ENCODE measurements around the gene PLCB4. TPM values are rescaled to one million over a fixed set of nuclear protein-coding genes. Genes with fewer than 3 reads are reported as not detected.

PLCB4 gene
- polyA plus RNA-seq, 1 of the 3 experiments (the other 2 are of a cell fraction), result 5.5 TPM

GRCh38 chr20:9092113-9092512 lies 23.2 kb downstream of the PLCB4 start:
- TF ChIP-seq RAD21 (IDR thresholded peaks at IDR 0.05; ENCODE audit: low read length) (no peak), SIN3A (IDR thresholded peaks at IDR 0.05; ENCODE audit: borderline replicate concordance, low read depth, low read length) (no peak), TEAD4 (IDR thresholded peaks at IDR 0.05; ENCODE audit: borderline replicate concordance, insufficient read depth) (no peak), RXRA (IDR thresholded peaks at IDR 0.05; ENCODE audit: borderline replicate concordance, low read depth) (no peak), ZBTB33 (IDR thresholded peaks at IDR 0.05; ENCODE audit: borderline replicate concordance, low read depth) (no peak), MXI1 (IDR thresholded peaks at IDR 0.05; ENCODE audit: low read depth, low read length) (no peak), GABPA (IDR thresholded peaks at IDR 0.05; ENCODE audit: low read depth) (no peak), RFX5 (IDR thresholded peaks at IDR 0.05; ENCODE audit: low read length) (no peak), POLR2AphosphoS5 (IDR thresholded peaks at IDR 0.05; ENCODE audit: low read depth, low read length) (no peak), PBX3 (IDR thresholded peaks at IDR 0.05) (no peak), CHD2 (IDR thresholded peaks at IDR 0.05; ENCODE audit: low read length, partially characterized antibody) (no peak), YY1 (IDR thresholded peaks at IDR 0.05; ENCODE audit: low read depth) (no peak), EZH2phosphoT487 (IDR thresholded peaks at IDR 0.05; ENCODE audit: borderline replicate concordance, low read depth) (no peak), TAF1 (IDR thresholded peaks at IDR 0.05; ENCODE audit: borderline replicate concordance, low read depth, low read length) (no peak), NFIC (IDR thresholded peaks at IDR 0.05; ENCODE audit: borderline replicate concordance) (no peak), EP300 (IDR thresholded peaks at IDR 0.05; ENCODE audit: borderline replicate concordance in 1 of 2, low read depth in 1 of 2, low read length in 1 of 2) (no peak), FOXJ3 (CRISPR knock-in tag; IDR thresholded peaks at IDR 0.05) (no peak), USF2 (IDR thresholded peaks at IDR 0.05; ENCODE audit: borderline replicate concordance, low read depth, low read length) (no peak)
- Histone ChIP-seq H3K27me3 (ENCODE audit: insufficient read depth) (no peaks in the 10 kb centered on the region), H3K9ac (no peak overlapping the region), H3K36me3 (replicated peaks in 1 of 2; ENCODE audit: control insufficient read depth in 1 of 2, insufficient read depth in 2 of 2, low read length in 1 of 2) (no peaks in the 10 kb centered on the region), H3K27ac (ENCODE audit: low read depth in 2 of 2, low read length in 1 of 2) (no peak overlapping the region), H3K79me2 (ENCODE audit: insufficient read depth) (0 out of 2 replicates have a peak, but pooled peaks cover 8% of the 10 kb centered on the region), H3F3A (replicated peaks; ENCODE audit: insufficient read depth) (no peaks in the 10 kb centered on the region), H3K4me2 (no peak overlapping the region), H3K4me1 (ENCODE audit: control insufficient read depth in 1 of 2, insufficient read depth in 2 of 2, low read depth in 1 of 2, low read length in 1 of 2) (peaks cover 5 to 13% of the 10 kb centered on the region in 2 experiments), H3K9me3 (no peaks in the 10 kb centered on the region), H3K4me3 (ENCODE audit: low read depth in 2 of 2, low read length in 1 of 2) (no peak overlapping the region), H4K20me1 (ENCODE audit: insufficient read depth) (no peaks in the 10 kb centered on the region), H2AFZ (ENCODE audit: low read depth) (no peak overlapping the region), H3K9me2 (no peaks in the 10 kb centered on the region)
- no peak for DNase-seq
- 84% methylated on average over 3 of the region's 3 CpGs for WGBS (ENCODE audit: low lambda C conversion rate)
- ChIA-PET POLR2A (no interaction called here), CTCF (interaction anchor here (0.7 to 1.2 kb wide), 2 partner anchors 12 to 301 kb away, joined by 3 to 4 read pairs; no protein-coding TSS in a partner anchor)

Measured in SK-N-SH (cell line).